ENCODE data around the gene EFCAB6.

GRCh38 chr22:43800970-43801369, 11.1 kb downstream of the EFCAB6 start:
- TF ChIP-seq GATA1 (IDR thresholded peaks at IDR 0.05; ENCODE audit: low read depth, low read length) (no peak), POLR2A (IDR thresholded peaks at IDR 0.05; ENCODE audit: low read length) (no peak)

Data from erythroblast (primary cell).